Heart left ventricle (tissue), 13 donors: ENCODE measurements around the gene TAF6L.

ENCODE experiments used
- CTCF ChIP-seq, 12 donors: fragments of 200-600 bp; sonication (generic) in 4 of 12; IDR thresholded peaks; one replicate each; pipeline versions ENCODE4 v1.5.0 to v1.8.0; 2018 to 2022; ENCODE audit warnings: antibody characterized with exemption in 12 of 12, mild to moderate bottlenecking in 5 of 12
- POLR2A ChIP-seq, 2 donors: fragments of 450-650 bp; IDR thresholded peaks; one replicate each; pipeline ENCODE4 v1.6.1; 2017; ENCODE audit warnings: antibody characterized with exemption in 2 of 2, mild to moderate bottlenecking in 2 of 2, moderate library complexity in 2 of 2
- donor health status: ischemic (EF 13 %, LVEDD 7.1; RV severe dilation, severe dysfunction).
- donor health status: DM: no; HTN: yes; CAD: no.
- donor health status: DM: no; HTN: no; CAD: no.
- donor health status: ischemic (EF 25% LVEDD 6.9; RV normal size, moderate dysfunction).
- donor health status: ischemic (EF 25% LVEDD 5.7; RV mildly dilated, moderate dysfunction).
- donor health status: ischemic (EF 35%, LVEDD 5.7; RV mildly dilated, moderate dysfunction).
- donor health status: nonischemic (EF 11% LVEDD 7.7; RV severe dilation, severe dysfunction).
- donor health status: DM: yes; HTN: yes; CAD: no.
- donor health status: PGD.
- donor health status: ischemic (EF 29% LVEDD 5.4; RV normal size, mild dysfunction).
- donor health status: nonischemic (EF 23%, LVEDD 6.1; RV moderate dilation, normal function).

- TF ChIP-seq CTCF (IDR thresholded peaks at IDR 0.05) (no peak), POLR2A (IDR thresholded peaks at IDR 0.05) (no peak)
Observed at GRCh38 chr11:62747475-62748160, 23.6 kb upstream of the TAF6L start.
